Mesothelial cell of epicardium (in vitro differentiated cells): ENCODE data around the gene ARHGEF17. TPM values are rescaled to one million over a fixed set of nuclear protein-coding genes. Genes with fewer than 3 reads are reported as not detected.

Experiments
- DNase-seq, 2 experiments: peaks; one replicate each; pipeline ENCODE4 v3.0.0; 2021; ENCODE audit warnings: low spot score in 2 of 2; ENCODE audit not compliant: unreplicated experiment in 2 of 2
- H3K27ac Mint-ChIP-seq: 2 replicates; pipeline ENCODE4 v1.8.0; 2021; ENCODE audit warnings: mixed read lengths
- H3K27me3 Mint-ChIP-seq: 2 replicates; pipeline ENCODE4 v1.8.0; 2021; ENCODE audit warnings: low read depth, mixed read lengths
- H3K36me3 Mint-ChIP-seq: 2 replicates; pipeline ENCODE4 v1.8.0; 2021; ENCODE audit warnings: mixed read lengths
- H3K4me1 Mint-ChIP-seq: 2 replicates; pipeline ENCODE4 v1.8.0; 2021; ENCODE audit warnings: mixed read lengths
- H3K4me3 Mint-ChIP-seq: 2 replicates; pipeline ENCODE4 v1.8.0; 2021; ENCODE audit warnings: mild to moderate bottlenecking, moderate library complexity, mixed read lengths
- H3K9me3 Mint-ChIP-seq: 2 replicates; pipeline ENCODE4 v1.8.0; 2021; ENCODE audit warnings: mixed read lengths
- CTCF ChIP-seq: fragments of 200-600 bp; sonication (generic); IDR thresholded peaks from one replicate; pipeline ENCODE4 v1.5.0; 2021; ENCODE audit warnings: antibody characterized with exemption; ENCODE audit not compliant: unreplicated experiment
- total RNA-seq: library from RNA; stranded (reverse); gene quantifications from 3 replicates; pipeline ENCODE4 v1.2.1, GENCODE V29; 2021

ARHGEF17 gene
- total RNA-seq, 1 donor from 2014 or later, result 150 TPM

GRCh38 chr11:73324665-73325035 lies 16.6 kb downstream of the ARHGEF17 start:
- DNase-seq, result no peak
- Mint-ChIP-seq H3K27me3 (no peaks in the 10 kb centered on the region), H3K4me1 (peaks cover 74% of the 10 kb centered on the region), H3K27ac (peak overlapping the region; percentile 85), H3K9me3 (no peaks in the 10 kb centered on the region), H3K4me3 (no peak overlapping the region), H3K36me3 (peaks cover 1% of the 10 kb centered on the region)
- no peak for TF ChIP-seq CTCF

- Mint-ChIP-seq H3K36me3 (peaks cover 1% of the 10 kb centered on the region), H3K27me3 (no peaks in the 10 kb centered on the region), H3K4me3 (no peak overlapping the region), H3K9me3 (no peaks in the 10 kb centered on the region), H3K27ac (peak overlapping the region; percentile 85), H3K4me1 (peaks cover 76% of the 10 kb centered on the region)
- TF ChIP-seq CTCF, result no peak
- no peak for DNase-seq
Observed at GRCh38 chr11:73325036-73325981, 17.2 kb downstream of the ARHGEF17 start.

- no peak for TF ChIP-seq CTCF
- Mint-ChIP-seq H3K36me3 (peaks cover 1% of the 10 kb centered on the region), H3K27me3 (no peaks in the 10 kb centered on the region), H3K27ac (peak overlapping the region; percentile 66), H3K9me3 (no peaks in the 10 kb centered on the region), H3K4me1 (peaks cover 79% of the 10 kb centered on the region), H3K4me3 (no peak overlapping the region)
- no peak for DNase-seq
Observed at GRCh38 chr11:73326929-73327811, 19.1 kb downstream of the ARHGEF17 start.

GRCh38 chr11:73327812-73328364 lies 19.8 kb downstream of the ARHGEF17 start:
- H3K4me1 Mint-ChIP-seq, result peaks cover 79% of the 10 kb centered on the region
- H3K9me3 Mint-ChIP-seq, result no peaks in the 10 kb centered on the region
- no peak for TF ChIP-seq CTCF
- H3K27ac Mint-ChIP-seq, result peak overlapping the region; percentile 66
- H3K36me3 Mint-ChIP-seq, result peaks cover 1% of the 10 kb centered on the region
- DNase-seq, result no peak
- no peak overlapping the region for H3K4me3 Mint-ChIP-seq
- no peaks in the 10 kb centered on the region for H3K27me3 Mint-ChIP-seq

- Mint-ChIP-seq H3K9me3 (no peaks in the 10 kb centered on the region), H3K36me3 (peaks cover 1% of the 10 kb centered on the region), H3K27me3 (no peaks in the 10 kb centered on the region), H3K4me1 (peaks cover 78% of the 10 kb centered on the region), H3K27ac (peak overlapping the region; percentile 91), H3K4me3 (no peak overlapping the region)
- DNase-seq, result no peak
- no peak for TF ChIP-seq CTCF
Observed at GRCh38 chr11:73330569-73331093, 22.6 kb downstream of the ARHGEF17 start.
